ENCODE results near the gene GATD1. TPM values are rescaled to one million over a fixed set of nuclear protein-coding genes. Genes with fewer than 3 reads are reported as not detected.

The GATD1 gene
- polyA plus RNA-seq, 2 of the 4 experiments (the other 2 are of a cell fraction), result 14.5 to 43.1 TPM

GRCh38 chr11:818396-819128 lies 41.3 kb upstream of the GATD1 start, which contains the start of gene PNPLA2:
Gene PNPLA2, plus strand, starts transcription at chr11:818914. Its CDS starts 805 bp downstream, at chr11:819719.
- ATAC-seq, result peak; percentile 9 to 10
- POLR2A ChIA-PET, result interaction anchor here (0.6 to 3.1 kb wide), 16 partner anchors 8 to 106 kb away, joined by 3 to 52 read pairs (median 6); partner anchors contain the start of genes CD151, CEND1, CRACR2B and RPLP2
- peak in 1 of 2 experiments; percentile 60 for DNase-seq (ENCODE audit: low read depth in 1 of 2, low spot score in 1 of 2)
- Histone ChIP-seq H3K27ac (peak within 1 kb of the TSS; percentile 87 to 90), H3K4me1 (peaks cover 35% of the 10 kb centered on the region), H3K4me2 (peak within 1 kb of the TSS; percentile 97), H3K4me3 (peak within 1 kb of the TSS; percentile 99), H3K9me3 (no peaks in the 10 kb centered on the region)
- CTCF ChIA-PET, result interaction anchor here (0.8 to 1.7 kb wide), 7 partner anchors 9 to 22 kb away, joined by 3 to 4 read pairs (median 3); partner anchors contain the start of gene CRACR2B
- WGBS (ENCODE audit: missing lambda C conversion rate), result 43% methylated on average over 12 of the region's 20 CpGs
- TF ChIP-seq CHD4 (IDR thresholded peaks at IDR 0.05; ENCODE audit: borderline replicate concordance) (no peak), TP53 (CRISPR knock-in tag; IDR thresholded peaks at IDR 0.05) (0 out of 2 replicates have a peak, but pooled peaks have one; percentile 42), HEYL (CRISPR knock-in tag; IDR thresholded peaks at IDR 0.05) (no peak), POLR2AphosphoS2 (conservative IDR thresholded peaks at IDR 0.05; ENCODE audit: low read length) (no peak), MAFK (IDR thresholded peaks at IDR 0.05; ENCODE audit: partially characterized antibody) (no peak), JUN (IDR thresholded peaks at IDR 0.05) (no peak; a peak in 1 of 5 replicates), CEBPB (IDR thresholded peaks at IDR 0.05) (peak; percentile 43 to 62; a peak in 3 of 4 replicates), KDM1A (IDR thresholded peaks at IDR 0.05; ENCODE audit: low read depth) (no peak), NPAS2 (CRISPR knock-in tag; IDR thresholded peaks at IDR 0.05; ENCODE audit: borderline replicate concordance) (no peak), HES2 (IDR thresholded peaks at IDR 0.05) (no peak)
- FAIRE-seq, result no peak

GRCh38 chr11:816433-816779 lies 39.1 kb upstream of the GATD1 start:
- H3K4me1 ChIP-seq, result peaks cover 46% of the 10 kb centered on the region
- 81% methylated on average over 11 of the region's 11 CpGs for WGBS (ENCODE audit: missing lambda C conversion rate)
- no peak for FAIRE-seq
- no peak overlapping the region for H3K27ac ChIP-seq
- TF ChIP-seq MAX (IDR thresholded peaks at IDR 0.05) (0 out of 2 replicates have a peak, but pooled peaks have one; percentile 40), SMC3 (IDR thresholded peaks at IDR 0.05) (no peak), JUNB (IDR thresholded peaks at IDR 0.05) (no peak), E2F6 (IDR thresholded peaks at IDR 0.05; ENCODE audit: borderline replicate concordance, low read depth) (0 out of 2 replicates have a peak, but pooled peaks have one; percentile 38), RCOR1 (IDR thresholded peaks at IDR 0.05; ENCODE audit: low read depth, low read length) (no peak), MYC (IDR thresholded peaks at IDR 0.05; ENCODE audit: borderline replicate concordance, low read length) (no peak), CHD2 (IDR thresholded peaks at IDR 0.05; ENCODE audit: low read length, partially characterized antibody) (no peak), HEYL (CRISPR knock-in tag; IDR thresholded peaks at IDR 0.05) (no peak), TFCP2L1 (CRISPR knock-in tag; IDR thresholded peaks at IDR 0.05) (no peak)
- no peak overlapping the region for H3K4me2 ChIP-seq
- no peaks in the 10 kb centered on the region for H3K9me3 ChIP-seq
- CTCF ChIA-PET, result interaction anchor here (1.0 to 1.9 kb wide), 3 partner anchors 12 to 234 kb away, joined by 3 to 6 read pairs (median 5); partner anchors contain the start of gene CRACR2B
- ATAC-seq, result 0 out of 6 replicates have a peak, but pooled peaks of 1 of the 2 experiments have one; percentile 0
- no peak overlapping the region for H3K4me3 ChIP-seq
- POLR2A ChIA-PET, result no interaction called here
- peak in 1 of 2 experiments; percentile 53 for DNase-seq (ENCODE audit: low read depth in 1 of 2, low spot score in 1 of 2)

- H3K4me1 ChIP-seq, result peaks cover 45% of the 10 kb centered on the region
- FAIRE-seq (no peak), ATAC-seq (no peak), DNase-seq (ENCODE audit: low read depth in 1 of 2, low spot score in 1 of 2) (no peak)
- ChIA-PET POLR2A (no interaction called here), CTCF (interaction anchor here (1.0 to 1.9 kb wide), 3 partner anchors 13 to 235 kb away, joined by 3 to 6 read pairs (median 5); partner anchors contain the start of gene CRACR2B)
- no peak overlapping the region for H3K27ac ChIP-seq
- no peak overlapping the region for H3K4me2 ChIP-seq
- 85% methylated on average over 11 of the region's 11 CpGs for WGBS (ENCODE audit: missing lambda C conversion rate)
- no peak overlapping the region for H3K4me3 ChIP-seq
- H3K9me3 ChIP-seq, result no peaks in the 10 kb centered on the region
- TF ChIP-seq KDM5A (IDR thresholded peaks at IDR 0.05) (no peak), KDM1A (IDR thresholded peaks at IDR 0.05; ENCODE audit: low read depth) (no peak), FOSB (CRISPR knock-in tag; IDR thresholded peaks at IDR 0.05) (no peak), ZC3H11A (IDR thresholded peaks at IDR 0.05) (no peak), GATA3 (IDR thresholded peaks at IDR 0.05; ENCODE audit: borderline replicate concordance) (no peak), PHF8 (IDR thresholded peaks at IDR 0.05; ENCODE audit: borderline replicate concordance, low read depth) (no peak), RCOR1 (IDR thresholded peaks at IDR 0.05; ENCODE audit: low read depth, low read length) (no peak), JUN (IDR thresholded peaks at IDR 0.05) (no peak), TFCP2L1 (CRISPR knock-in tag; IDR thresholded peaks at IDR 0.05) (no peak), HMGXB4 (CRISPR knock-in tag; IDR thresholded peaks at IDR 0.05; ENCODE audit: borderline replicate concordance) (no peak), SREBF2 (IDR thresholded peaks at IDR 0.05) (no peak), RARB (CRISPR knock-in tag; IDR thresholded peaks at IDR 0.05) (no peak), ZSCAN20 (CRISPR knock-in tag; IDR thresholded peaks at IDR 0.05) (no peak), ELK1 (IDR thresholded peaks at IDR 0.05; ENCODE audit: low read depth, low read length) (no peak)
Observed at GRCh38 chr11:815675-816432, 38.6 kb upstream of the GATD1 start.

Measured in A549 (cell line).